HepG2 (cell line): Measurements from ENCODE around the gene SLC22A4. TPM values are rescaled to one million over a fixed set of nuclear protein-coding genes. Genes with fewer than 3 reads are reported as not detected.

Experiments
- ATAC-seq: fragments of 200-7000 bp; cut with Tn5 transposase; 3 replicates; pipeline ENCODE4 v1.9.1; 2020; ENCODE audit warnings: mild to moderate bottlenecking, moderate library complexity
- BruUV-seq: library from RNA; stranded (reverse); fragments of 400-500 nt; replicated peaks from 2 replicates; lab custom pipeline; 2021; lab: Mats Ljungman, UMichigan
- CTCF ChIA-PET: fragments of 300-600 bp; formaldehyde crosslinking; extraction: SDS; loops from one replicate; lab custom pipeline; 2021; ENCODE audit warnings: low total read pairs, inconsistent platforms, low intra/inter-chr PET ratio; lab: Yijun Ruan, JAX
- POLR2A ChIA-PET: fragments of 350-600 bp; sonication (Branson Sonifier 250); formaldehyde crosslinking; loops from one replicate; lab custom pipeline; 2020; ENCODE audit warnings: antibody characterized with exemption, inconsistent platforms; lab: Yijun Ruan, JAX
- DNase-seq: peaks from one replicate; pipeline ENCODE4 v3.0.0-alpha.2; 2015; ENCODE audit warnings: low spot score
- FAIRE-seq: peaks from 3 replicates; lab custom pipeline; 2011; peaks lifted over from hg19 to GRCh38; lab: Jason Lieb, UNC
- H2AFZ ChIP-seq: one replicate; pipeline ENCODE4 v1.6.1; 2011; ENCODE audit warnings: low read length, inconsistent platforms
- H3K27ac ChIP-seq: fragments of 300-600 bp; 3 replicates; pipeline ENCODE4 v1.8.0; 2011; ENCODE audit warnings: mixed run types, mild to moderate bottlenecking, mixed read lengths, low read length, inconsistent platforms; ENCODE audit not compliant: insufficient read depth; ENCODE audit errors: extremely low read length
- H3K27me3 ChIP-seq, 2 experiments: fragments of 200-600 bp in 1 of 2; 2 replicates in 1 of 2; 3 replicates in 1 of 2; pipeline versions ENCODE4 v1.6.0 to v1.8.0; 2011; ENCODE audit warnings: low read length in 2 of 2, mild to moderate bottlenecking in 2 of 2, moderate library complexity in 2 of 2, inconsistent platforms in 1 of 2; ENCODE audit not compliant: insufficient read depth in 2 of 2, control insufficient read depth in 1 of 2
- H3K36me3 ChIP-seq, 2 experiments: fragments of 200-600 bp in 1 of 2; replicated peaks in 1 of 2; 2 replicates in 1 of 2; 3 replicates in 1 of 2; pipeline versions ENCODE4 v1.5.1 to v1.8.0; 2011; ENCODE audit warnings: low read length in 2 of 2, inconsistent platforms in 1 of 2; ENCODE audit not compliant: insufficient read depth in 2 of 2, control insufficient read depth in 1 of 2
- H3K4me1 ChIP-seq: 2 replicates; pipeline ENCODE4 v1.5.1; 2012; ENCODE audit warnings: low read length, inconsistent platforms; ENCODE audit not compliant: insufficient read depth
- H3K4me2 ChIP-seq: 2 replicates; pipeline ENCODE4 v1.6.0; 2011; ENCODE audit warnings: low read depth, low read length, inconsistent platforms
- H3K4me3 ChIP-seq, 3 experiments: fragments of 200-600 bp in 1 of 3; sonication (generic), shearing (Covaris generic) in 1 of 3; replicated peaks in 1 of 3; 2 replicates each; pipeline ENCODE4 v1.5.1; 2011 to 2016; ENCODE audit warnings: low read length in 3 of 3, inconsistent platforms in 2 of 3, low read depth in 2 of 3, mild to moderate bottlenecking in 2 of 3, control low read depth in 1 of 3, mixed read lengths in 1 of 3; ENCODE audit not compliant: insufficient read depth in 1 of 3
- H3K79me2 ChIP-seq: one replicate; pipeline ENCODE4 v1.6.1; 2011; ENCODE audit warnings: low read length, inconsistent platforms; ENCODE audit not compliant: insufficient read depth
- H3K9ac ChIP-seq: 2 replicates; pipeline ENCODE4 v1.6.0; 2011; ENCODE audit warnings: mild to moderate bottlenecking, low read depth, low read length, inconsistent platforms; ENCODE audit not compliant: insufficient read depth
- H3K9me3 ChIP-seq: 2 replicates; pipeline ENCODE4 v1.5.1; 2012; ENCODE audit warnings: mild to moderate bottlenecking, low read length
- H4K20me1 ChIP-seq: 2 replicates; pipeline ENCODE4 v1.6.0; 2011; ENCODE audit warnings: inconsistent platforms, mild to moderate bottlenecking, low read length, moderate library complexity; ENCODE audit not compliant: insufficient read depth
- CHCHD3 ChIP-seq: sonication (generic); formaldehyde crosslinking; IDR thresholded peaks from 2 replicates; pipeline ENCODE4 v1.8.0; 2022; ENCODE audit warnings: mild to moderate bottlenecking, missing genetic modification reagents, moderate library complexity
- ERF ChIP-seq: IDR thresholded peaks from 2 replicates; pipeline ENCODE4 v1.6.1; 2018; ENCODE audit warnings: missing biosample characterization, missing genetic modification reagents
- IRF2 ChIP-seq: IDR thresholded peaks from 2 replicates; pipeline ENCODE4 v1.6.1; 2018; ENCODE audit warnings: missing genetic modification reagents, missing compliant biosample characterization
- MAX ChIP-seq: IDR thresholded peaks from 2 replicates; pipeline ENCODE4 v1.6.1; 2012; ENCODE audit warnings: inconsistent platforms
- MED8 ChIP-seq: sonication (generic); formaldehyde crosslinking; IDR thresholded peaks from 2 replicates; pipeline ENCODE4 v1.8.1; 2023; ENCODE audit warnings: mild to moderate bottlenecking, missing genetic modification reagents; ENCODE audit not compliant: insufficient replicate concordance
- MTF2 ChIP-seq: sonication (generic); formaldehyde crosslinking; IDR thresholded peaks from 2 replicates; pipeline ENCODE4 v1.5.0; 2020; ENCODE audit warnings: missing genetic modification reagents, borderline replicate concordance
- RCOR2 ChIP-seq: IDR thresholded peaks from 2 replicates; pipeline ENCODE4 v1.6.1; 2016; ENCODE audit warnings: missing biosample characterization, missing genetic modification reagents
- RORA ChIP-seq: sonication (generic); formaldehyde crosslinking; IDR thresholded peaks from 2 replicates; pipeline ENCODE4 v1.5.0; 2020; ENCODE audit warnings: mild to moderate bottlenecking, missing genetic modification reagents, moderate library complexity
- YY1 ChIP-seq: IDR thresholded peaks from 2 replicates; pipeline ENCODE4 v1.6.1; 2011; ENCODE audit warnings: low read length, low read depth, moderate library complexity, mild to moderate bottlenecking; ENCODE audit not compliant: insufficient read depth, insufficient replicate concordance
- ZBTB39 ChIP-seq: sonication (generic); formaldehyde crosslinking; IDR thresholded peaks from 2 replicates; pipeline ENCODE4 v1.5.0; 2020; ENCODE audit warnings: missing genetic modification reagents
- ZBTB7A ChIP-seq: sonication (generic); formaldehyde crosslinking; IDR thresholded peaks from 2 replicates; pipeline ENCODE4 v1.8.0; 2022; ENCODE audit warnings: mild to moderate bottlenecking, missing genetic modification reagents
- ZC3H4 ChIP-seq: sonication (generic); formaldehyde crosslinking; IDR thresholded peaks from 2 replicates; pipeline ENCODE4 v1.4.0; 2020; ENCODE audit warnings: missing genetic modification reagents, borderline replicate concordance
- ZKSCAN1 ChIP-seq: fragments of 150-350 bp; IDR thresholded peaks from 2 replicates; pipeline ENCODE4 v1.6.1; 2014; ENCODE audit warnings: low read length
- ZNF12 ChIP-seq: sonication (generic); formaldehyde crosslinking; IDR thresholded peaks from 2 replicates; pipeline ENCODE4 v1.5.0; 2020; ENCODE audit warnings: missing genetic modification reagents
- ZNF264 ChIP-seq: sonication (generic); formaldehyde crosslinking; IDR thresholded peaks from 2 replicates; pipeline ENCODE4 v1.4.0; 2020; ENCODE audit warnings: missing genetic modification reagents
- ZNF3 ChIP-seq: IDR thresholded peaks from 2 replicates; pipeline ENCODE4 v1.7.0; 2017; ENCODE audit warnings: inconsistent platforms
- ZNF382 ChIP-seq: sonication (generic); formaldehyde crosslinking; IDR thresholded peaks from 2 replicates; pipeline ENCODE4 v1.5.0; 2020; ENCODE audit warnings: missing genetic modification reagents, mild to moderate bottlenecking, borderline replicate concordance
- ZNF564 ChIP-seq: sonication (generic); formaldehyde crosslinking; IDR thresholded peaks from 2 replicates; pipeline ENCODE4 v1.8.1; 2023; ENCODE audit warnings: mild to moderate bottlenecking, missing genetic modification reagents
- ZNF577 ChIP-seq: sonication (generic); formaldehyde crosslinking; IDR thresholded peaks from 2 replicates; pipeline ENCODE4 v1.4.0; 2020; ENCODE audit warnings: mild to moderate bottlenecking, low read depth, missing genetic modification reagents, borderline replicate concordance
- ZNF770 ChIP-seq: sonication (generic); formaldehyde crosslinking; IDR thresholded peaks from 2 replicates; pipeline ENCODE4 v1.5.0; 2020; ENCODE audit warnings: mild to moderate bottlenecking, missing genetic modification reagents
- ZNF878 ChIP-seq: sonication (generic); formaldehyde crosslinking; IDR thresholded peaks from 2 replicates; pipeline ENCODE4 v1.8.1; 2023; ENCODE audit warnings: mild to moderate bottlenecking, missing genetic modification reagents, moderate library complexity
- ZSCAN20 ChIP-seq: sonication (generic); formaldehyde crosslinking; IDR thresholded peaks from 2 replicates; pipeline ENCODE4 v1.4.0; 2020; ENCODE audit warnings: missing genetic modification reagents, mild to moderate bottlenecking, borderline replicate concordance
- WGBS: methylation state at CpG from one replicate; pipeline ENCODE4 v1.1.6; 2017; ENCODE audit warnings: low lambda C conversion rate; 5-methylcytosine and 5-hydroxymethylcytosine counted together
- in situ Hi-C: cut with HindIII; loops from 2 replicates; pipeline ENCODE4 v1.10.0; 2017; ENCODE audit warnings: low pct_unique_long_range_greater_than_20kb; ENCODE audit not compliant: extremely low pct_ligation_motif_present
- intact Hi-C: fragments of 100-400 bp; cut with micrococcal nuclease; formaldehyde crosslinking; loops from one replicate; pipeline ENCODE4 v1.10.0; 2022; ENCODE audit not compliant: unreplicated experiment
- polyA plus RNA-seq, 8 experiments: library from polyadenylated mRNA; depleted of rRNA in 3 of 8; stranded (reverse) in 7 of 8; unstranded in 1 of 8; fragments of >200 nt; fragmentation: Illumina TruSeq in 4 of 8; extraction: Trizol in 4 of 8; gene quantifications; 2 replicates each; pipeline versions ENCODE4 v1.2.1 to v1.2.3, GENCODE V29; 2011 to 2016; ENCODE audit warnings: low read depth in 4 of 8, missing spikeins in 1 of 8, mixed read lengths in 1 of 8; ENCODE audit not compliant: insufficient read depth in 1 of 8
- total RNA-seq, 5 experiments: library from RNA; depleted of rRNA; stranded (reverse); fragments of >200 nt; fragmentation: Illumina TruSeq; extraction: Trizol; gene quantifications; 2 replicates each; pipeline ENCODE4 v1.2.3, GENCODE V29; 2016; ENCODE audit warnings: low read depth in 1 of 5

SLC22A4 gene
- total and polyA plus RNA-seq, 2 of the 13 experiments (the other 11 are each of a cell fraction or from before 2014, with no cell fraction given): 0.33 to 0.62 TPM

- TF ChIP-seq ZKSCAN1 (no peak), IRF2 (CRISPR knock-in tag) (no peak), ZNF878 (no peak), MAX (no peak), ZSCAN20 (CRISPR knock-in tag) (no peak), ERF (CRISPR knock-in tag) (no peak), ZBTB39 (CRISPR knock-in tag) (no peak)
Measured at GRCh38 chr5:132383984-132384383, 89.8 kb downstream of the SLC22A4 start (continued).

GRCh38 chr5:132384506-132385050 is 90.4 kb downstream of the SLC22A4 start:
- Histone ChIP-seq H3K27ac (no peak overlapping the region), H3K36me3 (peaks cover 1 to 6% of the 10 kb centered on the region in 2 experiments; a peak in 3 of 5 replicates), H4K20me1 (no peaks in the 10 kb centered on the region), H3K4me2 (no peak overlapping the region), H3K4me1 (peaks cover 56% of the 10 kb centered on the region), H3K27me3 (no peaks in the 10 kb centered on the region), H3K9me3 (no peaks in the 10 kb centered on the region), H2AFZ (no peak overlapping the region), H3K9ac (no peak overlapping the region), H3K4me3 (no peak overlapping the region), H3K79me2 (no peaks in the 10 kb centered on the region)
- in situ Hi-C loops: loop anchor here (10.0 to 25.0 kb wide), 2 partner anchors 110 to 278 kb away; partner anchors contain the start of genes IL13, IL4 and IRF1
- no peak for DNase-seq
- ChIA-PET POLR2A (no interaction called here), CTCF (interaction anchor here (1.8 to 4.2 kb wide), 4 partner anchors 26 to 293 kb away, joined by 6 to 54 read pairs (median 16); no protein-coding TSS in a partner anchor)
- no peak for FAIRE-seq
- intact Hi-C loops: loop anchor here (5.0 kb wide), 1 partner anchor 293 kb away; no protein-coding TSS in a partner anchor
- WGBS: 95% methylated on average over 4 of the region's 4 CpGs
- BruUV-seq: no TSS peak
- no peak for ATAC-seq
- TF ChIP-seq CHCHD3 (CRISPR knock-in tag): no peak
- TF ChIP-seq MED8 (CRISPR knock-in tag): no peak
- TF ChIP-seq RORA (CRISPR knock-in tag): no peak
- no peak for TF ChIP-seq YY1
- TF ChIP-seq ZNF577 (CRISPR knock-in tag): no peak
- no peak for TF ChIP-seq ZNF770 (CRISPR knock-in tag)
- no peak for TF ChIP-seq ZNF3
- no peak for TF ChIP-seq ZNF564
- no peak for TF ChIP-seq ZNF12 (CRISPR knock-in tag)
- no peak for TF ChIP-seq ZBTB7A
- no peak for TF ChIP-seq ZNF264 (CRISPR knock-in tag)
- no peak for TF ChIP-seq ZC3H4
- TF ChIP-seq RCOR2 (CRISPR knock-in tag): no peak
- no peak for TF ChIP-seq ZNF382 (CRISPR knock-in tag)
- no peak for TF ChIP-seq MTF2 (CRISPR knock-in tag)
